ENCODE data around the gene PHF21A. TPM values are rescaled to one million over a fixed set of nuclear protein-coding genes. Genes with fewer than 3 reads are reported as not detected.

Gene PHF21A
- polyA plus RNA-seq, 1 experiment = 17.1 TPM

DNA sequence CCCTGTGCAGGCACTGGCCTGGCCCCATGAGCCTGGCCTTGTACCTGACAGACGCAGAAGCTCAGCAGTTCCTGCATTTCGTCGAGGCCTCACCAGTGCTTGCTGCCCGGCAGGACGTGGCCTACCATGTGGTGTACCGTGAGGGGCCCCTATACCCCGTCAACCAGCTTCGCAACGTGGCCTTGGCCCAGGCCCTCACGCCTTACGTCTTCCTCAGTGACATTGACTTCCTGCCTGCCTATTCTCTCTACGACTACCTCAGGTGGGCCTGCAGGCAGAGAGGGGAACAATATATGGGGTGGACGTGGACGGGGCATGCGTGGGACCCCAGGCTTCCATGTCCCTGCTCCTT lies 193.9 kb downstream of the PHF21A start:
- ChIA-PET CTCF (interaction anchor here (0.8 to 1.2 kb wide), 2 partner anchors 55 kb away, joined by 3 read pairs; no protein-coding TSS in a partner anchor), POLR2A (no interaction called here)
- H3K27me3 ChIP-seq (ENCODE audit: control insufficient read depth, insufficient read depth, low read length) = peaks cover 17% of the 10 kb centered on the region
- peaks cover 10% of the 10 kb centered on the region for H3K36me3 ChIP-seq (ENCODE audit: control insufficient read depth, insufficient read depth, low read length)
- TF ChIP-seq, protein P1, sequence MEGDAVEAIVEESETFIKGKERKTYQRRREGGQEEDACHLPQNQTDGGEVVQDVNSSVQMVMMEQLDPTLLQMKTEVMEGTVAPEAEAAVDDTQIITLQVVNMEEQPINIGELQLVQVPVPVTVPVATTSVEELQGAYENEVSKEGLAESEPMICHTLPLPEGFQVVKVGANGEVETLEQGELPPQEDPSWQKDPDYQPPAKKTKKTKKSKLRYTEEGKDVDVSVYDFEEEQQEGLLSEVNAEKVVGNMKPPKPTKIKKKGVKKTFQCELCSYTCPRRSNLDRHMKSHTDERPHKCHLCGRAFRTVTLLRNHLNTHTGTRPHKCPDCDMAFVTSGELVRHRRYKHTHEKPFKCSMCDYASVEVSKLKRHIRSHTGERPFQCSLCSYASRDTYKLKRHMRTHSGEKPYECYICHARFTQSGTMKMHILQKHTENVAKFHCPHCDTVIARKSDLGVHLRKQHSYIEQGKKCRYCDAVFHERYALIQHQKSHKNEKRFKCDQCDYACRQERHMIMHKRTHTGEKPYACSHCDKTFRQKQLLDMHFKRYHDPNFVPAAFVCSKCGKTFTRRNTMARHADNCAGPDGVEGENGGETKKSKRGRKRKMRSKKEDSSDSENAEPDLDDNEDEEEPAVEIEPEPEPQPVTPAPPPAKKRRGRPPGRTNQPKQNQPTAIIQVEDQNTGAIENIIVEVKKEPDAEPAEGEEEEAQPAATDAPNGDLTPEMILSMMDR (IDR thresholded peaks at IDR 0.05; ENCODE audit: insufficient read depth, low read depth, low read length) = no peak
- DNase-seq (ENCODE audit: low read depth) = no peak
- H3K4me3 ChIP-seq (ENCODE audit: low read depth, low read length) = no peak overlapping the region

DNA sequence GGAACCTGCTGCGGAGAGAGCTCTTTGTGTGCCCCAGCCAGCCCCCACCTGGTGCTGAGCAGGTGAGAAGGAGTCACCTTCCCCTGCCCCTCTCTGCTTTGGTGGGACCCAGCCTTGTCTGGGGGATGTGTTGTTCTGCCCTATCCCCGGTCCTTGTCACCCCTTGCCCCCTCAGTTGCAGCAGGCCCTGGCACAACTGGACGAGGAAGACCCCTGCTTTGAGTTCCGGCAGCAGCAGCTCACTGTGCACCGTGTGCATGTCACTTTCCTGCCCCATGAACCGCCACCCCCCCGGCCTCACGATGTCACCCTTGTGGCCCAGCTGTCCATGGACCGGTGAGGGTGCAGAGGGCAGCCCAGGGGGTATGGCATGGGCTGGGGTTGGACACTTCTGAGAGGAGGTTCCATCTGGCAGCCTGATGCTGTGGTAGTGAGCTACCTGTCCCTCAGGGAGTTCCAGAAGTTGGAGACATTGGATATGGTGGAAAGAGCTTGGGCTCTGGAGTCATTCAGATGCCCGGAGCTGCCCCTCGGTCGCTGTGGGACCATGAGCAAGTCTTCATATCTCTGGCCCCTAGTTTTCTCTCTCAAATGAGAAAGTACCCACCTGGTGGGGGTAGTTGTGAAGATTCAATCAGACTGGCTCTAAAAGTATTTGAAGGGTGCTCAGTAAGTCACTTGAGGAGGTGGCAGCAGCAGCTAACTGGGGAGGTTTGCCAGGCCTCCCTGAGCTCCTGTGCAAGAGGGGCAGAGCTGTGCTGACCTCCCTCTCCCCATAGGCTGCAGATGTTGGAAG lies 194.5 kb downstream of the PHF21A start:
- CTCF ChIA-PET = interaction anchor here (0.8 to 0.9 kb wide), 2 partner anchors 9 to 54 kb away, joined by 3 read pairs; partner anchors contain the start of gene PEX16

DNA sequence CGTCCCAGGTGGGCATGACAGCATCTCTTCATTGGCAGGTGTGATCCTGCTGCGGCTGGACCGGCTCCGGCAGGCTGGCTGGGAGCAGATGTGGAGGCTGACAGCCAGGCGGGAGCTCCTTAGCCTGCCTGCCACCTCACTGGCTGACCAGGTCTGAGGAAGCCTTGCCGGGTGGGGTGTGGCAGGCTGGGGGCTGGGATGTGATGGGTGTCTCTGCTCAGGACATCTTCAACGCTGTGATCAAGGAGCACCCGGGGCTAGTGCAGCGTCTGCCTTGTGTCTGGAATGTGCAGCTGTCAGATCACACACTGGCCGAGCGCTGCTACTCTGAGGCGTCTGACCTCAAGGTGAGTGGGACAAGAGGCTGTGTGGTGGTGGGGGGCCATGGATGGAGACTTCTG lies 195.3 kb downstream of the PHF21A start:
- Histone ChIP-seq H3K4me3 (ENCODE audit: low read depth, low read length) (no peak overlapping the region), H3K36me3 (ENCODE audit: control insufficient read depth, insufficient read depth, low read length) (peaks cover 2% of the 10 kb centered on the region), H3K27me3 (ENCODE audit: control insufficient read depth, insufficient read depth, low read length) (peaks cover 23% of the 10 kb centered on the region)
- CTCF ChIA-PET = interaction anchor here (0.9 to 2.1 kb wide), 2 partner anchors 8 to 39 kb away, joined by 3 to 8 read pairs; partner anchors contain the start of gene PEX16
- TF ChIP-seq, protein P1 (IDR thresholded peaks at IDR 0.05; ENCODE audit: insufficient read depth, low read depth, low read length) = no peak
- POLR2A ChIA-PET = no interaction called here
- no peak for DNase-seq (ENCODE audit: low read depth)

More for the DNA sequence above, 194.5 kb downstream of the PHF21A start:
- Histone ChIP-seq H3K4me3 (ENCODE audit: low read depth, low read length) (no peak overlapping the region), H3K36me3 (ENCODE audit: control insufficient read depth, insufficient read depth, low read length) (peaks cover 4% of the 10 kb centered on the region), H3K27me3 (ENCODE audit: control insufficient read depth, insufficient read depth, low read length) (peaks cover 18% of the 10 kb centered on the region)
- no peak for DNase-seq (ENCODE audit: low read depth)
- POLR2A ChIA-PET = no interaction called here
- TF ChIP-seq, protein P1 (IDR thresholded peaks at IDR 0.05; ENCODE audit: insufficient read depth, low read depth, low read length) = no peak

- CTCF ChIA-PET = interaction anchor here (2.1 kb wide), 1 partner anchor 39 kb away, joined by 8 read pairs; no protein-coding TSS in a partner anchor
Observed at GRCh38 chr11:45925550-45925949, 195.7 kb downstream of the PHF21A start.

DNA sequence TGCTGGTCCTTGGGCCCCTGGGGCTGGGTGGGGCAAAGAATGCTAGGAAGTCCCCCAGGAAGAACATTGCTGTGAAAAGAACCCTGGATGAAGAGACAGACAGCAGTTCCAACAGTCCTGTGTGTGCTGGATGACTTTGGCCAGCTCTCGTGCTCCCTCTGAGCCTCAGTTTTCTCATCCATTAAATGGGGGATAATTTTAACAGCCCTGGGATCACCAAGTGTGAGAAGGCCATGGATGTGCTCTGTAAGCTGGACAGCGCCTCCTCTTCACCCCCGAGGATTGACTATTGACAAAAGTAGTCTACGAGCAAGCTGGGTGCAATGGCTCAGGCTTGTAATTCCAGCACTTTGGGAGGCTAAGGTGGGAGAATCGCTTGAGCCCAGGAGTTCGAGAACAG lies 196.3 kb downstream of the PHF21A start:
- CTCF ChIA-PET = interaction anchor here (0.6 to 2.1 kb wide), 3 partner anchors 40 to 52 kb away, joined by 3 to 8 read pairs (median 4); no protein-coding TSS in a partner anchor
- DNase-seq (ENCODE audit: low read depth) = no peak
- Histone ChIP-seq H3K36me3 (ENCODE audit: control insufficient read depth, insufficient read depth, low read length) (no peaks in the 10 kb centered on the region), H3K27me3 (ENCODE audit: control insufficient read depth, insufficient read depth, low read length) (peaks cover 23% of the 10 kb centered on the region), H3K4me3 (ENCODE audit: low read depth, low read length) (no peak overlapping the region)
- POLR2A ChIA-PET = no interaction called here
- TF ChIP-seq, protein P1 (IDR thresholded peaks at IDR 0.05; ENCODE audit: insufficient read depth, low read depth, low read length) = no peak

More at GRCh38 chr11:45925550-45925949, 195.7 kb downstream of the PHF21A start:
- POLR2A ChIA-PET = no interaction called here
- TF ChIP-seq, protein P1 (IDR thresholded peaks at IDR 0.05; ENCODE audit: insufficient read depth, low read depth, low read length) = no peak
- no peak overlapping the region for H3K4me3 ChIP-seq (ENCODE audit: low read depth, low read length)
- peaks cover 2% of the 10 kb centered on the region for H3K36me3 ChIP-seq (ENCODE audit: control insufficient read depth, insufficient read depth, low read length)
- H3K27me3 ChIP-seq (ENCODE audit: control insufficient read depth, insufficient read depth, low read length) = peaks cover 23% of the 10 kb centered on the region
- no peak for DNase-seq (ENCODE audit: low read depth)

Measured in BJ (cell line).